Peyer's patch (tissue), 4 donors: ENCODE results near the gene RAB8B. TPM values are rescaled to one million over a fixed set of nuclear protein-coding genes. Genes with fewer than 3 reads are reported as not detected.

Source experiments
- DNase-seq, 3 donors: peaks; one replicate each; pipeline ENCODE4 v3.0.0-alpha.2; 2017 to 2019
- H3K27ac ChIP-seq, 4 donors: fragments of 200-600 bp; sonication (generic); one replicate each; pipeline ENCODE4 v1.5.1; 2016 to 2019
- H3K27me3 ChIP-seq, 2 donors: fragments of 200-600 bp; sonication (generic); one replicate each; pipeline ENCODE4 v1.5.1; 2019
- H3K36me3 ChIP-seq, 3 donors: fragments of 200-600 bp; sonication (generic); one replicate each; pipeline ENCODE4 v1.5.1; 2016 to 2019
- H3K4me1 ChIP-seq, 4 donors: fragments of 200-600 bp; sonication (generic); one replicate each; pipeline ENCODE4 v1.5.1; 2016 to 2019
- H3K4me3 ChIP-seq, 4 donors: fragments of 200-600 bp; sonication (generic); 1 replicate in 3 of 4; 2 replicates in 1 of 4; pipeline ENCODE4 v1.5.1; 2016 to 2019; ENCODE audit warnings: mild to moderate bottlenecking in 1 of 4
- H3K9me3 ChIP-seq, 4 donors: fragments of 200-600 bp; sonication (generic); one replicate each; pipeline ENCODE4 v1.5.1; 2016 to 2019; ENCODE audit warnings: mild to moderate bottlenecking in 1 of 4
- POLR2A ChIP-seq, 2 donors: fragments of 450-650 bp; IDR thresholded peaks; one replicate each; pipeline ENCODE4 v1.5.1; 2017; ENCODE audit warnings: antibody characterized with exemption in 2 of 2, mild to moderate bottlenecking in 2 of 2, moderate library complexity in 2 of 2
- total RNA-seq, 4 donors: library from RNA; depleted of rRNA; stranded (reverse); fragments of >200 nt; gene quantifications; one replicate each; pipeline ENCODE4 v1.1.0, GENCODE V29; 2016
- TF ChIP-seq, protein P1 (sequence below), 6 experiments: fragments of 450-650 bp in 4 of 6; fragments of 200-600 bp in 2 of 6; sonication (generic) in 1 of 6; IDR thresholded peaks; one replicate each; pipeline ENCODE4 v1.5.1; 2017 to 2019; ENCODE audit warnings: antibody characterized with exemption in 6 of 6, mild to moderate bottlenecking in 3 of 6, moderate library complexity in 1 of 6

Gene RAB8B
- total RNA-seq, 4 donors from 2014 or later: 11.7 to 35.5 (median 25.3) TPM

DNA sequence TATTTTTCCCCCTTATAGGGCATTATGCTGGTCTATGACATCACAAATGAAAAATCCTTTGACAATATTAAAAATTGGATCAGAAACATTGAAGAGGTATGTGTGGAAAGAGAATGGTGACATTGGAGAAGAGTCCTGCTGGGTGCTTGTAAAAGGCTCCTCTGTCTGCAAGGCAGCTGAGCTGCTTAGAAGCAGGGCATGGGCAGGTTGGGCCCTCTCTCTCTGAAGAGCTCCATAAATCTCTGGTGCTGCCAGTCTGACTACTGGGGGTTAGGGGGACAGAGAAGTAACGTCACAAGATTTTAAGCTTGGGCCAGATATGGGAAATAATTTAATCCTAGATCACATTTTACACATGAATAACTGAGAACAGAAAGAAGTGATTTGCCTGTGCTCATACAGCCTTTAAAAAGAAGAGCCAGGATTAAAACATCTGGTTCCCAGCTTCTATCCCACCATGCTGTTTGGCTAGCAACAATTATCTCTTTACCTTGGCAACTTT, 66.1 kb downstream of the RAB8B start:
- Histone ChIP-seq H3K36me3 (peaks cover 0 to 29% (median 0%) of the 10 kb centered on the region in 3 donors), H3K9me3 (no peaks in the 10 kb centered on the region), H3K27me3 (no peaks in the 10 kb centered on the region), H3K27ac (no peak overlapping the region), H3K4me1 (no peaks in the 10 kb centered on the region), H3K4me3 (no peak overlapping the region)
- no peak for DNase-seq
- TF ChIP-seq, protein P1, sequence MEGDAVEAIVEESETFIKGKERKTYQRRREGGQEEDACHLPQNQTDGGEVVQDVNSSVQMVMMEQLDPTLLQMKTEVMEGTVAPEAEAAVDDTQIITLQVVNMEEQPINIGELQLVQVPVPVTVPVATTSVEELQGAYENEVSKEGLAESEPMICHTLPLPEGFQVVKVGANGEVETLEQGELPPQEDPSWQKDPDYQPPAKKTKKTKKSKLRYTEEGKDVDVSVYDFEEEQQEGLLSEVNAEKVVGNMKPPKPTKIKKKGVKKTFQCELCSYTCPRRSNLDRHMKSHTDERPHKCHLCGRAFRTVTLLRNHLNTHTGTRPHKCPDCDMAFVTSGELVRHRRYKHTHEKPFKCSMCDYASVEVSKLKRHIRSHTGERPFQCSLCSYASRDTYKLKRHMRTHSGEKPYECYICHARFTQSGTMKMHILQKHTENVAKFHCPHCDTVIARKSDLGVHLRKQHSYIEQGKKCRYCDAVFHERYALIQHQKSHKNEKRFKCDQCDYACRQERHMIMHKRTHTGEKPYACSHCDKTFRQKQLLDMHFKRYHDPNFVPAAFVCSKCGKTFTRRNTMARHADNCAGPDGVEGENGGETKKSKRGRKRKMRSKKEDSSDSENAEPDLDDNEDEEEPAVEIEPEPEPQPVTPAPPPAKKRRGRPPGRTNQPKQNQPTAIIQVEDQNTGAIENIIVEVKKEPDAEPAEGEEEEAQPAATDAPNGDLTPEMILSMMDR (IDR thresholded peaks at IDR 0.05): no peak
- no peak for TF ChIP-seq POLR2A (IDR thresholded peaks at IDR 0.05)

DNA sequence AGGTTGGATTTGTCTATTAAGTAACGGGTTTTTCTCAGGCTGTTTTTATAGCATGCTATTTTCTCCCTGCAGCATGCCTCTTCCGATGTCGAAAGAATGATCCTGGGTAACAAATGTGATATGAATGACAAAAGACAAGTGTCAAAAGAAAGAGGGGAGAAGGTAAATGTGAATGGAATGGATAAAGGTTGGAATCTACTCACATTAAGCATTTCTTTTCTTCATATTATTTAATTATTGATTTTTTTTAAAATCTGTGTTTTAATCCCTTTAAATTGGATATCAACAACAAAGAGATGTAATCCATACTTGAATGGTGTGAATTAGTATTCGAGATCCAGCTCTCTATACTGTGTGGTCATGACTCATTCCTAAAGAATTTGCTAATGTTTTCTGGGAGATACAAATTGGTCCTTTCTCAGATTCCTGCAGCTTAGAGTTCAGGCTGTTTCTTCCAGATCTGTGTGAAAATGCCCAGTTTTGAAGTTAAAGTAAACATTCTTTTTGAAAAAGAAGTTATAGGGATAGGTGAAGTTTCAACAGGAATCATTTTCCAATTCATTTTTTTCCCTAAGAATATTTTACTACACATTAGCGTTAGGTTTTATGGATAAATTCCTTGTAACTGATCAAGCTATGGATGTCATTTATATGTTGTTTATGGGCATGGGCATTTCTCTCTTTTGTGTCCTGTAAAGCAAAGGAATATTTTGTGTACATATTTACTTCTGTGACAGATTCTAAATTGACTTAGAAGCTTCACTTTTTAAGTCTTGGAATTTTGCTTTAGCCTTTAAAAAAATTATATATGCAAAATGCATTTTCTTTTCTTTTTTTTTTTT, 67.2 kb downstream of the RAB8B start:
- Histone ChIP-seq H3K4me1 (no peaks in the 10 kb centered on the region), H3K27me3 (no peaks in the 10 kb centered on the region), H3K27ac (no peak overlapping the region), H3K4me3 (no peak overlapping the region), H3K36me3 (peaks cover 0 to 28% (median 0%) of the 10 kb centered on the region in 3 donors), H3K9me3 (no peaks in the 10 kb centered on the region)
- no peak for TF ChIP-seq POLR2A (IDR thresholded peaks at IDR 0.05)
- TF ChIP-seq, protein P1 (IDR thresholded peaks at IDR 0.05): no peak
- DNase-seq: no peak

DNA sequence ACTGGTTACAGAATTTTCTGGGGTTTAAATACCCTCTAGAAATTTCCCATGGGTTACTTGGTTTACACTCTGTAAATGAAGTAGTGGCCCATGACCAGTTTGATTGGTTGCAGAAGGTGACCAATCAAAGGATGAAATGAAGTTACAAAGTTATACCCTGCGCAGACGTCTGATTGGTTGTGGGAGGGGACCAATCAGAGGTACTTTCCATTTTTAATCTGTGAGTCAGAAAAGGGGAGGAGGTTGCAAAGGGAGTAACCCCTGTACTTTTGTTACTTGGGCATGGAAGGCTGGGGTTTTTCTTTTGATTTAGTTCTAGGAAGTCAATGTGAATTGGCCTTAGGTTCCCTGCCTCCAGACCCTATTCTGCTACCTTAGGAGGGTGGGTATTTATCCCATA, 69.3 kb downstream of the RAB8B start:
- Histone ChIP-seq H3K4me1 (no peaks in the 10 kb centered on the region), H3K9me3 (no peaks in the 10 kb centered on the region), H3K27me3 (no peaks in the 10 kb centered on the region), H3K36me3 (peaks cover 0 to 26% (median 0%) of the 10 kb centered on the region in 3 donors), H3K27ac (no peak overlapping the region), H3K4me3 (no peak overlapping the region)
- no peak for DNase-seq
- TF ChIP-seq POLR2A (IDR thresholded peaks at IDR 0.05): no peak
- TF ChIP-seq, protein P1 (IDR thresholded peaks at IDR 0.05): no peak

DNA sequence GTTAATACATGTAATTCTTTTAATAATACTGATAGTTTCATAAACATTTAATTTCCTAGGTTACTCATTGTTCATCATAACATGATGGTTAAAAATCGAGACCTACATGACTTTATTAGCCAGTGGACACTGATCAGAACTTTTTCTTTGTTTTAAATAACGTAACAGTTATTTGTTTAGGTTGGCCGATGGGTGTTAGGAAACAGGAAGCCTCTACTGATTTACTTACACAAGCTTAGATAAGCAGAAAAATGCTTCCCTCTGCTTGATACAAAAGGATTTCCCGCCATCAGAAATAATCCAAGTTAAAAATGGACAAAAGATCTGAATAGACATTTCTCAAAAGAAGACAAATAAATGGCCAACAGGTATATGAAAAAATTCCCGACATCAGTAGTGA, 71.4 kb downstream of the RAB8B start:
- no peak overlapping the region for H3K4me3 ChIP-seq
- H3K27ac ChIP-seq: no peak overlapping the region
- DNase-seq: no peak
- H3K4me1 ChIP-seq: no peaks in the 10 kb centered on the region
- H3K36me3 ChIP-seq: peaks cover 0 to 35% (median 0%) of the 10 kb centered on the region in 3 donors
- H3K27me3 ChIP-seq: no peaks in the 10 kb centered on the region
- no peak for TF ChIP-seq POLR2A (IDR thresholded peaks at IDR 0.05)
- TF ChIP-seq, protein P1 (IDR thresholded peaks at IDR 0.05): no peak
- no peaks in the 10 kb centered on the region for H3K9me3 ChIP-seq

DNA sequence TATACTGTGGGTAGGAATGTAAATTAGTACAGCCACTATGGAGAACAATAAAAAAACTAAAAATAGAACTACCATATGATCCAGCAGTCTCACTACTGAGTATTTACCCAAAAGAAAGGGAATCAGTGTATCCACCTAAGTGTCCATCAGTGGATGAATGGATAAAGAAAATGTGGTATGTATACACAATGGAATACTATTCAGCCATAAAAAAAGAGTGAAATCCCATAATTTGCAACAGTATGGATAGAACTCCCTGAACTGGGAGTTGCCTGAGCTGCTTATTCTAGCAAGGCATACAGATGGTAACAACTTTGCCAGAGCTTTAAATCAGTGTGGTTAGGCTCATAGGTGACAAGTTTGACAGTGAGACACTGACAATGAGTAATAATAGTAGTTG, 71.9 kb downstream of the RAB8B start:
- H3K4me1 ChIP-seq: no peaks in the 10 kb centered on the region
- no peak overlapping the region for H3K4me3 ChIP-seq
- no peak overlapping the region for H3K27ac ChIP-seq
- no peak for DNase-seq
- TF ChIP-seq, protein P1 (IDR thresholded peaks at IDR 0.05): no peak
- no peak for TF ChIP-seq POLR2A (IDR thresholded peaks at IDR 0.05)
- peaks cover 0 to 38% (median 0%) of the 10 kb centered on the region in 3 donors for H3K36me3 ChIP-seq
- H3K27me3 ChIP-seq: no peaks in the 10 kb centered on the region
- no peaks in the 10 kb centered on the region for H3K9me3 ChIP-seq
